GM18870 (cell line): ENCODE data around the gene UBN2.

Experiments used
- ATAC-seq: cut with Tn5 transposase; IDR thresholded peaks from one replicate; pipeline ENCODE4 v1.9.1; 2021; ENCODE audit warnings: moderate library complexity; ENCODE audit not compliant: unreplicated experiment

Gene UBN2

GRCh38 chr7:139341776-139342226 is 110.8 kb downstream of the UBN2 start:
- ATAC-seq: peak; percentile 32

- ATAC-seq: no peak
Measured at GRCh38 chr7:139345042-139345441, 114.0 kb downstream of the UBN2 start.

GRCh38 chr7:139351027-139351426 is 120.0 kb downstream of the UBN2 start:
- no peak for ATAC-seq

GRCh38 chr7:139354729-139355128 is 123.7 kb downstream of the UBN2 start:
- no peak for ATAC-seq

GRCh38 chr7:139355320-139355719 is 124.3 kb downstream of the UBN2 start:
- no peak for ATAC-seq
